ENCODE results near the gene TBX4. TPM values are rescaled to one million over a fixed set of nuclear protein-coding genes. Genes with fewer than 3 reads are reported as not detected.

TBX4 gene
- polyA plus RNA-seq, 1 donor (not counting 4 experiments of a cell fraction or from before 2014, with no cell fraction given), result 0.04 TPM

GRCh38 chr17:61500287-61500686 is 48.1 kb downstream of the TBX4 start:
- no peaks in the 10 kb centered on the region for H3K79me2 ChIP-seq (ENCODE audit: control insufficient read depth, insufficient read depth, low read length)
- no peaks in the 10 kb centered on the region for H3K9me3 ChIP-seq (ENCODE audit: control insufficient read depth, low read depth, low read length)
- no peak overlapping the region for H3K27ac ChIP-seq (ENCODE audit: control insufficient read depth, insufficient read depth, low read length)
- FAIRE-seq, result no peak
- DNase-seq (ENCODE audit: low read depth, low spot score), result no peak
- H3K4me2 ChIP-seq (ENCODE audit: control insufficient read depth, extremely low read depth, insufficient read depth, low read depth, low read length), result no peak overlapping the region
- no peak overlapping the region for H3K4me3 ChIP-seq (ENCODE audit: control insufficient read depth in 2 of 3, extremely low read depth in 1 of 3, insufficient read depth in 2 of 3, low read depth in 1 of 3, low read length in 3 of 3)
- TF ChIP-seq CTCF (optimal IDR thresholded peaks at IDR 0.05 in 1 of 3, IDR thresholded peaks at IDR 0.05 in 1 of 3, conservative IDR thresholded peaks at IDR 0.05 in 1 of 3; ENCODE audit: extremely low read depth in 1 of 3, insufficient read depth in 2 of 3, low read length in 3 of 3) (no peak), EZH2 (IDR thresholded peaks at IDR 0.05; ENCODE audit: low read length) (no peak)
- no peaks in the 10 kb centered on the region for H3K9me1 ChIP-seq (ENCODE audit: control insufficient read depth, extremely low read depth, insufficient read depth, low read length)
- no peaks in the 10 kb centered on the region for H3K36me3 ChIP-seq (ENCODE audit: control insufficient read depth in 2 of 2, extremely low read depth in 1 of 2, insufficient read depth in 2 of 2, low read length in 2 of 2)
- dilution Hi-C loops (cut with MboI; ENCODE audit: extremely low pct_ligation_motif_present, low sequenced_read_pairs), result no loop called here
- H3K9ac ChIP-seq (ENCODE audit: control insufficient read depth, extremely low read depth, insufficient read depth, low read length), result no peak overlapping the region
- no peaks in the 10 kb centered on the region for H3K27me3 ChIP-seq (ENCODE audit: control insufficient read depth, extremely low read depth, insufficient read depth, low read length)
- no peak overlapping the region for H2AFZ ChIP-seq (ENCODE audit: control insufficient read depth, low read length)
- no peaks in the 10 kb centered on the region for H3K4me1 ChIP-seq (ENCODE audit: control insufficient read depth, extremely low read depth, insufficient read depth, low read length)
- no peaks in the 10 kb centered on the region for H4K20me1 ChIP-seq (ENCODE audit: control insufficient read depth, extremely low read depth, insufficient read depth, low read length)

- Histone ChIP-seq H3K27me3 (ENCODE audit: control insufficient read depth, extremely low read depth, insufficient read depth, low read length) (no peaks in the 10 kb centered on the region), H4K20me1 (ENCODE audit: control insufficient read depth, extremely low read depth, insufficient read depth, low read length) (no peaks in the 10 kb centered on the region), H3K9ac (ENCODE audit: control insufficient read depth, extremely low read depth, insufficient read depth, low read length) (no peak overlapping the region), H3K9me3 (ENCODE audit: control insufficient read depth, low read depth, low read length) (no peaks in the 10 kb centered on the region), H2AFZ (ENCODE audit: control insufficient read depth, low read length) (no peak overlapping the region), H3K4me3 (ENCODE audit: control insufficient read depth in 2 of 3, extremely low read depth in 1 of 3, insufficient read depth in 2 of 3, low read depth in 1 of 3, low read length in 3 of 3) (no peak overlapping the region), H3K9me1 (ENCODE audit: control insufficient read depth, extremely low read depth, insufficient read depth, low read length) (no peaks in the 10 kb centered on the region), H3K4me2 (ENCODE audit: control insufficient read depth, extremely low read depth, insufficient read depth, low read depth, low read length) (no peak overlapping the region), H3K36me3 (ENCODE audit: control insufficient read depth in 2 of 2, extremely low read depth in 1 of 2, insufficient read depth in 2 of 2, low read length in 2 of 2) (no peaks in the 10 kb centered on the region), H3K27ac (ENCODE audit: control insufficient read depth, insufficient read depth, low read length) (no peak overlapping the region), H3K79me2 (ENCODE audit: control insufficient read depth, insufficient read depth, low read length) (no peaks in the 10 kb centered on the region), H3K4me1 (ENCODE audit: control insufficient read depth, extremely low read depth, insufficient read depth, low read length) (no peaks in the 10 kb centered on the region)
- TF ChIP-seq CTCF (optimal IDR thresholded peaks at IDR 0.05 in 1 of 3, IDR thresholded peaks at IDR 0.05 in 1 of 3, conservative IDR thresholded peaks at IDR 0.05 in 1 of 3; ENCODE audit: extremely low read depth in 1 of 3, insufficient read depth in 2 of 3, low read length in 3 of 3), result no peak
- no peak for TF ChIP-seq EZH2 (IDR thresholded peaks at IDR 0.05; ENCODE audit: low read length)
- FAIRE-seq, result no peak
- DNase-seq (ENCODE audit: low read depth, low spot score), result no peak
- dilution Hi-C loops (cut with MboI; ENCODE audit: extremely low pct_ligation_motif_present, low sequenced_read_pairs), result no loop called here
Observed at GRCh38 chr17:61502292-61502691, 50.1 kb downstream of the TBX4 start.
